Activated CD8-positive, alpha-beta memory T cell treated with anti-CD3 and anti-CD28 coated beads, Interleukin-2, amount 50 U/mL, for 24 hours (primary cell): ENCODE data around the gene POU2AF1.

Source experiments
- DNase-seq: peaks from one replicate; pipeline ENCODE4 v3.0.0-alpha.2; 2020; ENCODE audit errors: extremely low read depth

The POU2AF1 gene

GRCh38 chr11:111361052-111361801 is 17.8 kb downstream of the POU2AF1 start:
- DNase-seq, result no peak

- no peak for DNase-seq
Measured at GRCh38 chr11:111360150-111361043, 18.7 kb downstream of the POU2AF1 start.

- DNase-seq, result no peak
Measured at GRCh38 chr11:111359223-111360149, 19.6 kb downstream of the POU2AF1 start.

GRCh38 chr11:111358038-111359001 is 20.8 kb downstream of the POU2AF1 start:
- DNase-seq, result no peak

GRCh38 chr11:111357150-111358037 is 21.7 kb downstream of the POU2AF1 start:
- no peak for DNase-seq

- no peak for DNase-seq
Measured at GRCh38 chr11:111356660-111357048, 22.4 kb downstream of the POU2AF1 start.

GRCh38 chr11:111355956-111356659 is 23.0 kb downstream of the POU2AF1 start:
- no peak for DNase-seq

- DNase-seq, result no peak
Measured at GRCh38 chr11:111355101-111355500, 24.0 kb downstream of the POU2AF1 start.

GRCh38 chr11:111354601-111354891 is 24.5 kb downstream of the POU2AF1 start:
- DNase-seq, result no peak

- no peak for DNase-seq
Measured at GRCh38 chr11:111353776-111354600, 25.1 kb downstream of the POU2AF1 start.

GRCh38 chr11:111352935-111353710 is 26.0 kb downstream of the POU2AF1 start:
- DNase-seq, result no peak

- DNase-seq, result no peak
Measured at GRCh38 chr11:111352231-111352746, 26.8 kb downstream of the POU2AF1 start.

GRCh38 chr11:111351374-111352055 is 27.6 kb downstream of the POU2AF1 start:
- DNase-seq, result no peak

GRCh38 chr11:111350811-111351210 is 28.3 kb downstream of the POU2AF1 start:
- DNase-seq, result no peak

- DNase-seq, result no peak
Measured at GRCh38 chr11:111349191-111349695, 29.8 kb downstream of the POU2AF1 start.

- no peak for DNase-seq
Measured at GRCh38 chr11:111348147-111348546, 30.9 kb downstream of the POU2AF1 start.
